ENCODE measurements around the gene CORO2A.

- TF ChIP-seq CTCF (IDR thresholded peaks at IDR 0.05; ENCODE audit: borderline replicate concordance, extremely low read depth, low read length, poor library complexity, severe bottlenecking) (no peak), EZH2 (IDR thresholded peaks at IDR 0.05; ENCODE audit: borderline replicate concordance, low read depth, low read length, severe bottlenecking) (no peak)
Observed at GRCh38 chr9:98146101-98146991, 46.1 kb downstream of the CORO2A start.
